Activated T-cell treated with anti-CD3 and anti-CD28 coated beads, Interleukin-2, amount 50 U/mL, for 4 hours (primary cell): Measurements from ENCODE around the gene SGSM1. TPM values are rescaled to one million over a fixed set of nuclear protein-coding genes. Genes with fewer than 3 reads are reported as not detected.

Experiments used
- ATAC-seq, 2 donors: fragments of 200-7000 bp; cut with Tn5 transposase; one replicate each; pipeline ENCODE4 v1.10.0; 2021
- DNase-seq: peaks from one replicate; pipeline ENCODE4 v3.0.0-alpha.2; 2020
- H3K27me3 Mint-ChIP-seq: one replicate; pipeline ENCODE4 v1.8.0; 2021; ENCODE audit warnings: low read depth, mixed read lengths
- H3K36me3 Mint-ChIP-seq: one replicate; pipeline ENCODE4 v1.8.0; 2022; ENCODE audit warnings: mixed read lengths; ENCODE audit not compliant: insufficient read depth
- H3K4me1 Mint-ChIP-seq: one replicate; pipeline ENCODE4 v1.8.0; 2021; ENCODE audit warnings: low read depth, mixed read lengths
- H3K4me3 Mint-ChIP-seq: one replicate; pipeline ENCODE4 v1.8.0; 2021; ENCODE audit warnings: mild to moderate bottlenecking, moderate library complexity, mixed read lengths
- H3K9me3 Mint-ChIP-seq: one replicate; pipeline ENCODE4 v1.8.0; 2021; ENCODE audit warnings: mixed read lengths
- total RNA-seq, 3 donors: library from RNA; stranded (reverse); gene quantifications; one replicate each; pipeline ENCODE4 v1.2.1, GENCODE V29; 2021

The SGSM1 gene
- total RNA-seq, 3 donors from 2014 or later = 0.03 to 0.98 (median 0.05) TPM

GRCh38 chr22:24841261-24841660 is 35.2 kb downstream of the SGSM1 start:
- no peaks in the 10 kb centered on the region for H3K9me3 Mint-ChIP-seq
- H3K4me1 Mint-ChIP-seq = peaks cover 12% of the 10 kb centered on the region
- H3K4me3 Mint-ChIP-seq = no peak overlapping the region
- no peaks in the 10 kb centered on the region for H3K27me3 Mint-ChIP-seq
- no peak for DNase-seq
- no peaks in the 10 kb centered on the region for H3K36me3 Mint-ChIP-seq
- ATAC-seq = no peak

- no peak for ATAC-seq
- H3K36me3 Mint-ChIP-seq = no peaks in the 10 kb centered on the region
- H3K4me3 Mint-ChIP-seq = no peak overlapping the region
- H3K9me3 Mint-ChIP-seq = no peaks in the 10 kb centered on the region
- no peak for DNase-seq
- H3K27me3 Mint-ChIP-seq = no peaks in the 10 kb centered on the region
- H3K4me1 Mint-ChIP-seq = peaks cover 12% of the 10 kb centered on the region
Measured at GRCh38 chr22:24843048-24843447, 37.0 kb downstream of the SGSM1 start.

- no peaks in the 10 kb centered on the region for H3K9me3 Mint-ChIP-seq
- no peak overlapping the region for H3K4me3 Mint-ChIP-seq
- peak in 1 of 2 donors; percentile 28 for ATAC-seq
- no peaks in the 10 kb centered on the region for H3K27me3 Mint-ChIP-seq
- no peaks in the 10 kb centered on the region for H3K36me3 Mint-ChIP-seq
- peaks cover 12% of the 10 kb centered on the region for H3K4me1 Mint-ChIP-seq
- DNase-seq = no peak
Measured at GRCh38 chr22:24845041-24845898, 39.3 kb downstream of the SGSM1 start.

GRCh38 chr22:24847490-24847889 is 41.5 kb downstream of the SGSM1 start:
- DNase-seq (no peak), ATAC-seq (no peak)
- Mint-ChIP-seq H3K4me1 (peaks cover 15% of the 10 kb centered on the region), H3K4me3 (no peak overlapping the region), H3K36me3 (no peaks in the 10 kb centered on the region), H3K9me3 (no peaks in the 10 kb centered on the region), H3K27me3 (no peaks in the 10 kb centered on the region)

- H3K9me3 Mint-ChIP-seq = no peaks in the 10 kb centered on the region
- H3K4me3 Mint-ChIP-seq = no peak overlapping the region
- DNase-seq = no peak
- ATAC-seq = no peak
- H3K36me3 Mint-ChIP-seq = no peaks in the 10 kb centered on the region
- no peaks in the 10 kb centered on the region for H3K27me3 Mint-ChIP-seq
- peaks cover 15% of the 10 kb centered on the region for H3K4me1 Mint-ChIP-seq
Measured at GRCh38 chr22:24848559-24849168, 42.7 kb downstream of the SGSM1 start.

- no peak for ATAC-seq
- no peaks in the 10 kb centered on the region for H3K4me1 Mint-ChIP-seq
- H3K36me3 Mint-ChIP-seq = peaks cover 8% of the 10 kb centered on the region
- no peak for DNase-seq
- H3K27me3 Mint-ChIP-seq = no peaks in the 10 kb centered on the region
- H3K4me3 Mint-ChIP-seq = no peak overlapping the region
- no peaks in the 10 kb centered on the region for H3K9me3 Mint-ChIP-seq
Measured at GRCh38 chr22:24855794-24856193, 49.8 kb downstream of the SGSM1 start.

- ATAC-seq = no peak
- DNase-seq = no peak
- Mint-ChIP-seq H3K27me3 (no peaks in the 10 kb centered on the region), H3K9me3 (no peaks in the 10 kb centered on the region), H3K36me3 (peaks cover 11% of the 10 kb centered on the region), H3K4me3 (no peak overlapping the region), H3K4me1 (no peaks in the 10 kb centered on the region)
Measured at GRCh38 chr22:24857576-24857975, 51.6 kb downstream of the SGSM1 start.

GRCh38 chr22:24859587-24859986 is 53.6 kb downstream of the SGSM1 start:
- no peak for DNase-seq
- Mint-ChIP-seq H3K4me1 (no peaks in the 10 kb centered on the region), H3K4me3 (no peak overlapping the region), H3K9me3 (no peaks in the 10 kb centered on the region), H3K27me3 (no peaks in the 10 kb centered on the region), H3K36me3 (peaks cover 14% of the 10 kb centered on the region)
- no peak for ATAC-seq

GRCh38 chr22:24865508-24865907 is 59.5 kb downstream of the SGSM1 start:
- Mint-ChIP-seq H3K4me1 (no peaks in the 10 kb centered on the region), H3K4me3 (no peak overlapping the region), H3K9me3 (no peaks in the 10 kb centered on the region), H3K36me3 (peaks cover 5% of the 10 kb centered on the region), H3K27me3 (peaks cover 2% of the 10 kb centered on the region)
- DNase-seq = no peak
- ATAC-seq = no peak

- peaks cover 2% of the 10 kb centered on the region for H3K27me3 Mint-ChIP-seq
- H3K36me3 Mint-ChIP-seq = peaks cover 2% of the 10 kb centered on the region
- no peaks in the 10 kb centered on the region for H3K4me1 Mint-ChIP-seq
- ATAC-seq = no peak
- no peaks in the 10 kb centered on the region for H3K9me3 Mint-ChIP-seq
- no peak for DNase-seq
- H3K4me3 Mint-ChIP-seq = no peak overlapping the region
Measured at GRCh38 chr22:24867323-24868022, 61.5 kb downstream of the SGSM1 start.

- H3K36me3 Mint-ChIP-seq = peaks cover 2% of the 10 kb centered on the region
- no peak overlapping the region for H3K4me3 Mint-ChIP-seq
- ATAC-seq (no peak), DNase-seq (no peak)
- no peaks in the 10 kb centered on the region for H3K4me1 Mint-ChIP-seq
- H3K27me3 Mint-ChIP-seq = peaks cover 2% of the 10 kb centered on the region
- no peaks in the 10 kb centered on the region for H3K9me3 Mint-ChIP-seq
Measured at GRCh38 chr22:24868979-24869378, 63.0 kb downstream of the SGSM1 start.

GRCh38 chr22:24871611-24872205 is 65.7 kb downstream of the SGSM1 start:
- no peaks in the 10 kb centered on the region for H3K4me1 Mint-ChIP-seq
- no peak overlapping the region for H3K4me3 Mint-ChIP-seq
- no peaks in the 10 kb centered on the region for H3K9me3 Mint-ChIP-seq
- DNase-seq = no peak
- H3K36me3 Mint-ChIP-seq = no peaks in the 10 kb centered on the region
- no peak for ATAC-seq
- no peaks in the 10 kb centered on the region for H3K27me3 Mint-ChIP-seq

GRCh38 chr22:24873226-24873625 is 67.2 kb downstream of the SGSM1 start:
- Mint-ChIP-seq H3K9me3 (no peaks in the 10 kb centered on the region), H3K27me3 (no peaks in the 10 kb centered on the region), H3K4me1 (no peaks in the 10 kb centered on the region), H3K4me3 (no peak overlapping the region), H3K36me3 (peaks cover 2% of the 10 kb centered on the region)
- ATAC-seq = no peak
- DNase-seq = no peak

- Mint-ChIP-seq H3K4me1 (no peaks in the 10 kb centered on the region), H3K27me3 (no peaks in the 10 kb centered on the region), H3K4me3 (no peak overlapping the region), H3K36me3 (peaks cover 2% of the 10 kb centered on the region), H3K9me3 (no peaks in the 10 kb centered on the region)
- ATAC-seq (no peak), DNase-seq (no peak)
Measured at GRCh38 chr22:24875862-24876506, 70.0 kb downstream of the SGSM1 start.
